H1 (cell line): Measurements from ENCODE around the gene TRIM71. TPM values are rescaled to one million over a fixed set of nuclear protein-coding genes. Genes with fewer than 3 reads are reported as not detected.
A peak's percentile ranks its signal among the peaks of the same experiment; 100 is the strongest.

ENCODE experiments used
- FOSL1 ChIP-seq: IDR thresholded peaks from 2 replicates; pipeline ENCODE4 v1.6.1; 2011; ENCODE audit warnings: mild to moderate bottlenecking, low read depth, low read length, moderate library complexity; ENCODE audit not compliant: insufficient read depth
- GTF2F1 ChIP-seq: IDR thresholded peaks from 2 replicates; pipeline ENCODE4 v1.6.1; 2012; ENCODE audit warnings: low read depth, low read length, improper control_type of control experiment, borderline replicate concordance
- KDM1A ChIP-seq: fragments of 200-600, 300-600 bp; sonication (generic); IDR thresholded peaks from 2 replicates; pipeline ENCODE4 v1.7.1; 2016; ENCODE audit warnings: mild to moderate bottlenecking, low read length, borderline replicate concordance
- KDM4A ChIP-seq: IDR thresholded peaks from one replicate; pipeline ENCODE4 v1.7.1; 2012; ENCODE audit warnings: low read depth, mild to moderate bottlenecking, moderate library complexity, low read length, inconsistent platforms; ENCODE audit not compliant: severe bottlenecking
- YY1 ChIP-seq: IDR thresholded peaks from 2 replicates; pipeline ENCODE4 v1.6.1; 2011; ENCODE audit warnings: low read depth, mild to moderate bottlenecking, low read length
- polyA plus RNA-seq, 7 experiments: library from polyadenylated mRNA; depleted of rRNA in 3 of 7; stranded (reverse) in 5 of 7; unstranded in 2 of 7; fragments of >200 nt in 5 of 7; fragments of 200-250 nt in 2 of 7; gene quantifications; 1 replicate in 5 of 7; 2 replicates in 1 of 7; 4 replicates in 1 of 7; pipeline versions ENCODE4 v1.2.1 to v1.2.3, GENCODE V29; 2011 to 2013; ENCODE audit warnings: missing spikeins in 2 of 7, mixed read lengths in 2 of 7
- total RNA-seq: library from RNA; stranded (reverse); fragmentation: NEBNext Ultra II Directional; extraction: Animal tissue kit (Norgen Biotek cat#: 25700); gene quantifications from 2 replicates; pipeline ENCODE4 v1.2.1, GENCODE V29; 2021

TRIM71 gene
- total and polyA plus RNA-seq, 2 of the 8 experiments (the other 6 are each of a cell fraction or from before 2014, with no cell fraction given) = 53.7 to 293 TPM

DNA sequence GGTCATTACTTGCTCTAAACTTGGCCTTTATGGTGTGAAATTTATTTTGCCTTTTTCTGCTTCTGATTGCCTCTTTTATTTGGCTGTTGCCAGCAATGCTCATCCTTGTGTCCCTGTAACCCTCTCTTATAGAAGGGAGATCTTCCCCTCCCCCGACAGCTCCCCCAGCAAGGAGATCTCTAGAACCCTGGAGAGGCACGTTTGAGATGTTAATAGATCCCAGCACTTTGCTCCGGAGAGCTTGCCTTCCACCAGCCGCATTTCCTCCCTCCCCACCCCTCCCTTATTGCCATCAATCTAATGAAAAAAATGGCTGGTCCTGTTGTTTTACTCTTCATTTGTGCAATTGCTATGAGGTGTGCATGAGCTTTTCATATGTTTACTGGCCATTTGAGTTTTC, 18.2 kb downstream of the TRIM71 start (continued):
- TF ChIP-seq YY1 (peak; percentile 52; the same call in 1 of the 2 replicates), FOSL1 (no peak), KDM4A (no peak), GTF2F1 (no peak), KDM1A (no peak)
